H1 (cell line): ENCODE measurements around the gene PLCB1.

ENCODE experiments used
- CTCF ChIP-seq, 3 experiments: IDR thresholded peaks; 1 replicate in 2 of 3; 2 replicates in 1 of 3; pipeline versions ENCODE4 v1.5.1 to v1.6.1; 2011; ENCODE audit warnings: low read length in 3 of 3, mild to moderate bottlenecking in 3 of 3, inconsistent platforms in 2 of 3, low read depth in 1 of 3, moderate library complexity in 1 of 3; ENCODE audit not compliant: insufficient read depth in 1 of 3; ENCODE audit errors: control extremely low read depth in 1 of 3
- E2F6 ChIP-seq: IDR thresholded peaks from 2 replicates; pipeline ENCODE4 v1.6.1; 2012; ENCODE audit warnings: inconsistent platforms
- EP300 ChIP-seq, 2 experiments: IDR thresholded peaks; 1 replicate in 1 of 2; 2 replicates in 1 of 2; pipeline ENCODE4 v1.6.1; 2011 to 2012; ENCODE audit warnings: low read depth in 2 of 2, low read length in 2 of 2, mild to moderate bottlenecking in 2 of 2, borderline replicate concordance in 1 of 2, inconsistent platforms in 1 of 2, moderate library complexity in 1 of 2
- EZH2 ChIP-seq: fragments of 200-600 bp; sonication (generic); IDR thresholded peaks from 2 replicates; pipeline ENCODE4 v1.7.1; 2012; ENCODE audit warnings: low read depth, mild to moderate bottlenecking, moderate library complexity, low read length, inconsistent platforms; ENCODE audit not compliant: severe bottlenecking
- HDAC2 ChIP-seq, 2 experiments: fragments of 300-600 bp in 1 of 2; sonication (generic) in 1 of 2; IDR thresholded peaks; 2 replicates each; pipeline ENCODE4 v1.6.1; 2011 to 2012; ENCODE audit warnings: low read depth in 2 of 2, low read length in 2 of 2, mild to moderate bottlenecking in 2 of 2, moderate library complexity in 2 of 2, borderline replicate concordance in 1 of 2, inconsistent platforms in 1 of 2
- MAFK ChIP-seq: IDR thresholded peaks from 2 replicates; pipeline ENCODE4 v1.6.1; 2012; ENCODE audit warnings: low read depth, mild to moderate bottlenecking, improper control_type of control experiment, low read length
- POLR2A ChIP-seq, 2 experiments: IDR thresholded peaks; 1 replicate in 1 of 2; 2 replicates in 1 of 2; pipeline ENCODE4 v1.6.1; 2011; ENCODE audit warnings: low read depth in 2 of 2, low read length in 2 of 2, mild to moderate bottlenecking in 2 of 2; ENCODE audit errors: control extremely low read depth in 1 of 2
- RBBP5 ChIP-seq: IDR thresholded peaks from 2 replicates; pipeline ENCODE4 v1.7.1; 2012; ENCODE audit warnings: low read depth, mild to moderate bottlenecking, inconsistent platforms, low read length, moderate library complexity, borderline replicate concordance
- RFX5 ChIP-seq: IDR thresholded peaks from 2 replicates; pipeline ENCODE4 v1.6.1; 2011; ENCODE audit warnings: low read depth, low read length, improper control_type of control experiment, borderline replicate concordance
- SP1 ChIP-seq: IDR thresholded peaks from 2 replicates; pipeline ENCODE4 v1.6.1; 2011; ENCODE audit warnings: low read depth, low read length
- TAF1 ChIP-seq: IDR thresholded peaks from 2 replicates; pipeline ENCODE4 v1.6.1; 2011; ENCODE audit warnings: mild to moderate bottlenecking, low read depth, low read length
- USF2 ChIP-seq: IDR thresholded peaks from 2 replicates; pipeline ENCODE4 v1.6.1; 2011; ENCODE audit warnings: low read length, improper control_type of control experiment
- YY1 ChIP-seq: IDR thresholded peaks from 2 replicates; pipeline ENCODE4 v1.6.1; 2011; ENCODE audit warnings: low read depth, mild to moderate bottlenecking, low read length

- TF ChIP-seq YY1 (no peak), CTCF (IDR thresholded peaks at IDR 0.05; ENCODE audit: control extremely low read depth in 1 of 3, insufficient read depth in 1 of 3, low read depth in 1 of 3, low read length in 3 of 3) (no peak), MAFK (no peak), SP1 (no peak), EP300 (IDR thresholded peaks at IDR 0.05; ENCODE audit: borderline replicate concordance in 1 of 2, low read depth in 2 of 2, low read length in 2 of 2) (no peak), USF2 (no peak), POLR2A (IDR thresholded peaks at IDR 0.05; ENCODE audit: control extremely low read depth in 1 of 2, low read depth in 2 of 2, low read length in 2 of 2) (no peak), RFX5 (no peak), EZH2 (no peak), HDAC2 (IDR thresholded peaks at IDR 0.05; ENCODE audit: borderline replicate concordance in 1 of 2, low read depth in 2 of 2, low read length in 2 of 2) (no peak), RBBP5 (no peak), E2F6 (no peak), TAF1 (no peak)
These were observed 457.9 kb downstream of the PLCB1 start for GRCh38 chr20:8589956-8590355.
